ENCODE results near the gene CORO6. TPM values are rescaled to one million over a fixed set of nuclear protein-coding genes. Genes with fewer than 3 reads are reported as not detected.

The CORO6 gene
- polyA plus RNA-seq, 4 donors = 0.67 to 7.3 (median 1.1) TPM

- FAIRE-seq = no peak
- 91 to 94% (median 94%) methylated on average over 13 of the region's 13 CpGs for WGBS, 3 donors
- Histone ChIP-seq H3K4me3 (ENCODE audit: low read depth in 1 of 3, low read length in 3 of 3) (no peak overlapping the region), H3K27me3 (ENCODE audit: control insufficient read depth in 3 of 3, insufficient read depth in 3 of 3, low read length in 3 of 3) (no peaks in the 10 kb centered on the region), H3K4me1 (ENCODE audit: control insufficient read depth in 3 of 3, insufficient read depth in 2 of 3, low read depth in 1 of 3, low read length in 2 of 3) (peaks cover 0 to 9% (median 0%) of the 10 kb centered on the region in 3 donors), H3K27ac (ENCODE audit: low read depth in 1 of 3, low read length in 2 of 3) (no peak overlapping the region), H3K9me3 (ENCODE audit: control insufficient read depth in 2 of 2, insufficient read depth in 1 of 2, low read depth in 1 of 2, low read length in 1 of 2) (peaks cover 0 to 4% of the 10 kb centered on the region in 2 donors), H3K36me3 (ENCODE audit: control insufficient read depth in 3 of 3, insufficient read depth in 2 of 3, low read depth in 1 of 3, low read length in 3 of 3) (peaks cover 0 to 80% (median 7%) of the 10 kb centered on the region in 3 donors)
- DNase-seq = no peak
These were observed 39.9 kb downstream of the CORO6 start for GRCh38 chr17:29582772-29583171.

GRCh38 chr17:29582254-29582765 lies 40.4 kb downstream of the CORO6 start:
- H3K9me3 ChIP-seq (ENCODE audit: control insufficient read depth in 2 of 2, insufficient read depth in 1 of 2, low read depth in 1 of 2, low read length in 1 of 2) = peaks cover 0 to 4% of the 10 kb centered on the region in 2 donors
- no peak overlapping the region for H3K27ac ChIP-seq (ENCODE audit: low read depth in 1 of 3, low read length in 2 of 3)
- H3K36me3 ChIP-seq (ENCODE audit: control insufficient read depth in 3 of 3, insufficient read depth in 2 of 3, low read depth in 1 of 3, low read length in 3 of 3) = peaks cover 3 to 83% (median 7%) of the 10 kb centered on the region in 3 donors
- H3K4me3 ChIP-seq (ENCODE audit: low read depth in 1 of 3, low read length in 3 of 3) = no peak overlapping the region
- FAIRE-seq (no peak), DNase-seq (no peak)
- 83 to 87% (median 86%) methylated on average over 10 of the region's 10 CpGs for WGBS, 3 donors
- no peaks in the 10 kb centered on the region for H3K27me3 ChIP-seq (ENCODE audit: control insufficient read depth in 3 of 3, insufficient read depth in 3 of 3, low read length in 3 of 3)
- peaks cover 0 to 4% (median 0%) of the 10 kb centered on the region in 3 donors for H3K4me1 ChIP-seq (ENCODE audit: control insufficient read depth in 3 of 3, insufficient read depth in 2 of 3, low read depth in 1 of 3, low read length in 2 of 3)

- no peak for DNase-seq
- FAIRE-seq = no peak
- peaks cover 0 to 4% of the 10 kb centered on the region in 2 donors for H3K9me3 ChIP-seq (ENCODE audit: control insufficient read depth in 2 of 2, insufficient read depth in 1 of 2, low read depth in 1 of 2, low read length in 1 of 2)
- H3K4me1 ChIP-seq (ENCODE audit: control insufficient read depth in 3 of 3, insufficient read depth in 2 of 3, low read depth in 1 of 3, low read length in 2 of 3) = peaks cover 0 to 2% (median 0%) of the 10 kb centered on the region in 3 donors
- no peak overlapping the region for H3K4me3 ChIP-seq (ENCODE audit: low read depth in 1 of 3, low read length in 3 of 3)
- WGBS, 3 donors = 84 to 90% (median 87%) methylated on average over 20 of the region's 20 CpGs
- H3K36me3 ChIP-seq (ENCODE audit: control insufficient read depth in 3 of 3, insufficient read depth in 2 of 3, low read depth in 1 of 3, low read length in 3 of 3) = peaks cover 3 to 84% (median 7%) of the 10 kb centered on the region in 3 donors
- no peaks in the 10 kb centered on the region for H3K27me3 ChIP-seq (ENCODE audit: control insufficient read depth in 3 of 3, insufficient read depth in 3 of 3, low read length in 3 of 3)
- H3K27ac ChIP-seq (ENCODE audit: low read depth in 1 of 3, low read length in 2 of 3) = no peak overlapping the region
These were observed 41.0 kb downstream of the CORO6 start for GRCh38 chr17:29581583-29582253.

GRCh38 chr17:29579866-29580771 lies 42.6 kb downstream of the CORO6 start:
- Histone ChIP-seq H3K27ac (ENCODE audit: low read depth in 1 of 3, low read length in 2 of 3) (no peak overlapping the region), H3K27me3 (ENCODE audit: control insufficient read depth in 3 of 3, insufficient read depth in 3 of 3, low read length in 3 of 3) (no peaks in the 10 kb centered on the region), H3K4me3 (ENCODE audit: low read depth in 1 of 3, low read length in 3 of 3) (no peak overlapping the region), H3K36me3 (ENCODE audit: control insufficient read depth in 3 of 3, insufficient read depth in 2 of 3, low read depth in 1 of 3, low read length in 3 of 3) (peaks cover 3 to 91% (median 7%) of the 10 kb centered on the region in 3 donors), H3K4me1 (ENCODE audit: control insufficient read depth in 3 of 3, insufficient read depth in 2 of 3, low read depth in 1 of 3, low read length in 2 of 3) (peaks cover 0 to 16% (median 0%) of the 10 kb centered on the region in 3 donors), H3K9me3 (ENCODE audit: control insufficient read depth in 2 of 2, insufficient read depth in 1 of 2, low read depth in 1 of 2, low read length in 1 of 2) (peaks cover 0 to 4% of the 10 kb centered on the region in 2 donors)
- 62 to 66% (median 65%) methylated on average over 15 of the region's 15 CpGs for WGBS, 3 donors
- FAIRE-seq (no peak), DNase-seq (peak; percentile 84 to 88)

GRCh38 chr17:29578626-29579485 lies 43.9 kb downstream of the CORO6 start:
- Histone ChIP-seq H3K9me3 (ENCODE audit: control insufficient read depth in 2 of 2, insufficient read depth in 1 of 2, low read depth in 1 of 2, low read length in 1 of 2) (peaks cover 0 to 4% of the 10 kb centered on the region in 2 donors), H3K27ac (ENCODE audit: low read depth in 1 of 3, low read length in 2 of 3) (no peak overlapping the region), H3K4me1 (ENCODE audit: control insufficient read depth in 3 of 3, insufficient read depth in 2 of 3, low read depth in 1 of 3, low read length in 2 of 3) (peaks cover 0 to 28% (median 0%) of the 10 kb centered on the region in 3 donors), H3K36me3 (ENCODE audit: control insufficient read depth in 3 of 3, insufficient read depth in 2 of 3, low read depth in 1 of 3, low read length in 3 of 3) (peaks cover 5 to 97% (median 7%) of the 10 kb centered on the region in 3 donors), H3K27me3 (ENCODE audit: control insufficient read depth in 3 of 3, insufficient read depth in 3 of 3, low read length in 3 of 3) (no peaks in the 10 kb centered on the region), H3K4me3 (ENCODE audit: low read depth in 1 of 3, low read length in 3 of 3) (no peak overlapping the region)
- DNase-seq = no peak
- no peak for FAIRE-seq
- 90 to 93% (median 93%) methylated on average over 14 of the region's 14 CpGs for WGBS, 3 donors

- H3K27me3 ChIP-seq (ENCODE audit: control insufficient read depth in 3 of 3, insufficient read depth in 3 of 3, low read length in 3 of 3) = no peaks in the 10 kb centered on the region
- 82 to 89% (median 88%) methylated on average over 21 to 22 of the region's 22 CpGs for WGBS, 3 donors
- DNase-seq (no peak), FAIRE-seq (no peak)
- no peak overlapping the region for H3K27ac ChIP-seq (ENCODE audit: low read depth in 1 of 3, low read length in 2 of 3)
- peaks cover 0 to 38% (median 2%) of the 10 kb centered on the region in 3 donors for H3K4me1 ChIP-seq (ENCODE audit: control insufficient read depth in 3 of 3, insufficient read depth in 2 of 3, low read depth in 1 of 3, low read length in 2 of 3)
- H3K9me3 ChIP-seq (ENCODE audit: control insufficient read depth in 2 of 2, insufficient read depth in 1 of 2, low read depth in 1 of 2, low read length in 1 of 2) = no peaks in the 10 kb centered on the region
- peaks cover 5 to 95% (median 7%) of the 10 kb centered on the region in 3 donors for H3K36me3 ChIP-seq (ENCODE audit: control insufficient read depth in 3 of 3, insufficient read depth in 2 of 3, low read depth in 1 of 3, low read length in 3 of 3)
- no peak overlapping the region for H3K4me3 ChIP-seq (ENCODE audit: low read depth in 1 of 3, low read length in 3 of 3)
These were observed 45.1 kb downstream of the CORO6 start for GRCh38 chr17:29577385-29578211.

- FAIRE-seq = no peak
These were observed 45.7 kb downstream of the CORO6 start for GRCh38 chr17:29577001-29577370.

More at GRCh38 chr17:29577001-29577370, 45.7 kb downstream of the CORO6 start:
- no peak for DNase-seq
- no peak overlapping the region for H3K27ac ChIP-seq (ENCODE audit: low read depth in 1 of 3, low read length in 2 of 3)
- H3K27me3 ChIP-seq (ENCODE audit: control insufficient read depth in 3 of 3, insufficient read depth in 3 of 3, low read length in 3 of 3) = no peaks in the 10 kb centered on the region
- H3K4me1 ChIP-seq (ENCODE audit: control insufficient read depth in 3 of 3, insufficient read depth in 2 of 3, low read depth in 1 of 3, low read length in 2 of 3) = peaks cover 0 to 44% (median 2%) of the 10 kb centered on the region in 3 donors
- 94 to 96% (median 95%) methylated on average over 9 of the region's 9 CpGs for WGBS, 3 donors
- no peak overlapping the region for H3K4me3 ChIP-seq (ENCODE audit: low read depth in 1 of 3, low read length in 3 of 3)
- H3K36me3 ChIP-seq (ENCODE audit: control insufficient read depth in 3 of 3, insufficient read depth in 2 of 3, low read depth in 1 of 3, low read length in 3 of 3) = peaks cover 2 to 94% (median 5%) of the 10 kb centered on the region in 3 donors
- no peaks in the 10 kb centered on the region for H3K9me3 ChIP-seq (ENCODE audit: control insufficient read depth in 2 of 2, insufficient read depth in 1 of 2, low read depth in 1 of 2, low read length in 1 of 2)
